H1 (cell line): ENCODE results near the gene LAT. TPM values are rescaled to one million over a fixed set of nuclear protein-coding genes. Genes with fewer than 3 reads are reported as not detected.

ENCODE experiments used
- CTCF ChIA-PET: fragments of 300-600 bp; sonication (Branson Sonifier 250); formaldehyde crosslinking; loops from one replicate; lab custom pipeline; 2021; ENCODE audit not compliant: partially characterized antibody; lab: Charles Lee
- POLR2A ChIA-PET: fragments of 300-600 bp; sonication (Branson Sonifier 250); formaldehyde crosslinking; loops from one replicate; lab custom pipeline; 2021; ENCODE audit warnings: inconsistent platforms; ENCODE audit not compliant: partially characterized antibody; lab: Charles Lee
- DNase-seq, 2 experiments: peaks; one replicate each; pipeline versions ENCODE4 v3.0.0 to v3.0.0-alpha.2; 2010 to 2022; ENCODE audit warnings: low spot score in 2 of 2, low read depth in 1 of 2, mixed read lengths in 1 of 2
- FAIRE-seq: peaks from 2 replicates; lab custom pipeline; 2011; peaks lifted over from hg19 to GRCh38; lab: Jason Lieb, UNC
- H2AFZ ChIP-seq: 2 replicates; pipeline ENCODE4 v1.8.1; 2012; ENCODE audit warnings: low read length, inconsistent platforms
- H2AK5ac ChIP-seq: 2 replicates; pipeline ENCODE4 v1.6.1; 2013; ENCODE audit warnings: low read depth, low read length
- H2BK120ac ChIP-seq: replicated peaks from 2 replicates; pipeline ENCODE3; 2013; ENCODE audit warnings: low read depth, low read length, inconsistent platforms
- H2BK12ac ChIP-seq: 2 replicates; pipeline ENCODE4 v1.6.1; 2013; ENCODE audit warnings: low read depth, low read length
- H2BK15ac ChIP-seq: 2 replicates; pipeline ENCODE4 v1.6.1; 2013; ENCODE audit warnings: low read length
- H2BK20ac ChIP-seq: 2 replicates; pipeline ENCODE4 v1.6.1; 2013; ENCODE audit warnings: low read length
- H2BK5ac ChIP-seq: 2 replicates; pipeline ENCODE4 v1.6.1; 2013; ENCODE audit warnings: low read depth, low read length
- H3K14ac ChIP-seq: 2 replicates; pipeline ENCODE4 v1.6.1; 2013; ENCODE audit warnings: inconsistent platforms; ENCODE audit not compliant: insufficient read length
- H3K18ac ChIP-seq: 2 replicates; pipeline ENCODE4 v1.6.1; 2013; ENCODE audit warnings: low read length; ENCODE audit errors: extremely low read depth
- H3K23ac ChIP-seq: 2 replicates; pipeline ENCODE4 v1.6.1; 2013; ENCODE audit warnings: inconsistent platforms; ENCODE audit not compliant: insufficient read length
- H3K23me2 ChIP-seq: 2 replicates; pipeline ENCODE4 v1.6.1; 2013; ENCODE audit warnings: low read depth, low read length
- H3K27ac ChIP-seq: 2 replicates; pipeline ENCODE4 v1.6.1; 2011; ENCODE audit warnings: low read depth, low read length, inconsistent platforms
- H3K27me3 ChIP-seq, 4 experiments: replicated peaks in 1 of 4; 1 replicate in 1 of 4; 2 replicates in 3 of 4; pipeline versions ENCODE4 v1.6.1 to v1.8.1; 2011 to 2013; ENCODE audit warnings: low read length in 3 of 4, mild to moderate bottlenecking in 3 of 4, inconsistent platforms in 2 of 4, mixed read lengths in 2 of 4, moderate library complexity in 1 of 4; ENCODE audit not compliant: control insufficient read depth in 3 of 4, insufficient read depth in 3 of 4; ENCODE audit errors: extremely low read depth in 1 of 4
- H3K36me3 ChIP-seq, 4 experiments: 2 replicates each; pipeline versions ENCODE4 v1.6.1 to v1.8.1; 2011 to 2013; ENCODE audit warnings: mild to moderate bottlenecking in 4 of 4, low read length in 3 of 4, moderate library complexity in 2 of 4, control low read depth in 1 of 4, inconsistent platforms in 1 of 4; ENCODE audit not compliant: insufficient read depth in 4 of 4, control insufficient read depth in 2 of 4
- H3K4ac ChIP-seq: replicated peaks from 2 replicates; pipeline ENCODE3; 2013; ENCODE audit warnings: low read length, low read depth, mixed read lengths, inconsistent platforms; ENCODE audit not compliant: insufficient read length
- H3K4me1 ChIP-seq, 4 experiments: replicated peaks in 1 of 4; 1 replicate in 1 of 4; 2 replicates in 3 of 4; pipeline versions ENCODE4 v1.6.1 to v1.8.1; 2011 to 2013; ENCODE audit warnings: low read length in 3 of 4, inconsistent platforms in 2 of 4, mixed read lengths in 1 of 4; ENCODE audit not compliant: insufficient read depth in 4 of 4, control insufficient read depth in 3 of 4
- H3K4me2 ChIP-seq, 2 experiments: 2 replicates each; pipeline versions ENCODE4 v1.6.1 to v1.8.1; 2011 to 2013; ENCODE audit warnings: low read depth in 2 of 2, low read length in 2 of 2, control low read depth in 1 of 2, inconsistent platforms in 1 of 2, mild to moderate bottlenecking in 1 of 2; ENCODE audit not compliant: insufficient read depth in 1 of 2
- H3K4me3 ChIP-seq, 4 experiments: fragments of 200-600, 300-600 bp in 1 of 4; sonication (generic), shearing (Covaris generic), sonication (Bioruptor Twin) in 1 of 4; 2 replicates each; pipeline versions ENCODE4 v1.5.1 to v1.8.1; 2011 to 2016; ENCODE audit warnings: low read length in 4 of 4, low read depth in 3 of 4, control low read depth in 2 of 4, inconsistent platforms in 2 of 4, mild to moderate bottlenecking in 2 of 4, mixed read lengths in 1 of 4, moderate library complexity in 1 of 4; ENCODE audit not compliant: insufficient read depth in 2 of 4; ENCODE audit errors: extremely low read depth in 1 of 4
- H3K56ac ChIP-seq: replicated peaks from 2 replicates; pipeline ENCODE3; 2013; ENCODE audit warnings: low read depth, mild to moderate bottlenecking, mixed read lengths, low read length, inconsistent platforms; ENCODE audit not compliant: insufficient read length
- H3K79me1 ChIP-seq: 2 replicates; pipeline ENCODE4 v1.6.1; 2013; ENCODE audit warnings: low read depth, low read length, control low read depth
- H3K79me2 ChIP-seq, 2 experiments: 2 replicates each; pipeline versions ENCODE4 v1.6.1 to v1.8.1; 2012 to 2013; ENCODE audit warnings: low read length in 2 of 2, mild to moderate bottlenecking in 2 of 2, inconsistent platforms in 1 of 2; ENCODE audit not compliant: insufficient read depth in 2 of 2, control insufficient read depth in 1 of 2
- H3K9ac ChIP-seq, 4 experiments: replicated peaks in 1 of 4; 1 replicate in 1 of 4; 2 replicates in 3 of 4; pipeline versions ENCODE4 v1.6.1 to v1.8.1; 2011 to 2013; ENCODE audit warnings: low read depth in 3 of 4, low read length in 3 of 4, control low read depth in 2 of 4, mild to moderate bottlenecking in 2 of 4, moderate library complexity in 2 of 4, inconsistent platforms in 1 of 4; ENCODE audit errors: extremely low read depth in 1 of 4
- H3K9me3 ChIP-seq, 2 experiments: 2 replicates each; pipeline versions ENCODE4 v1.6.1 to v1.8.1; 2012 to 2013; ENCODE audit warnings: mild to moderate bottlenecking in 2 of 2, moderate library complexity in 2 of 2, control low read depth in 1 of 2, inconsistent platforms in 1 of 2, low read depth in 1 of 2, low read length in 1 of 2, mixed read lengths in 1 of 2; ENCODE audit not compliant: insufficient read depth in 2 of 2
- H4K20me1 ChIP-seq, 2 experiments: replicated peaks in 1 of 2; 2 replicates each; pipeline versions ENCODE3 to v1.8.1; 2011 to 2013; ENCODE audit warnings: inconsistent platforms in 2 of 2, low read length in 2 of 2, mild to moderate bottlenecking in 1 of 2; ENCODE audit not compliant: insufficient read depth in 2 of 2, control insufficient read depth in 1 of 2
- H4K5ac ChIP-seq: 2 replicates; pipeline ENCODE4 v1.6.1; 2013; ENCODE audit warnings: low read length, low read depth, mixed read lengths, inconsistent platforms; ENCODE audit not compliant: insufficient read length
- H4K8ac ChIP-seq: 2 replicates; pipeline ENCODE4 v1.8.0; 2013; ENCODE audit warnings: mild to moderate bottlenecking, moderate library complexity, low read length, inconsistent platforms; ENCODE audit not compliant: insufficient read depth; ENCODE audit errors: extremely low read depth
- H4K91ac ChIP-seq: replicated peaks from 2 replicates; pipeline ENCODE3; 2013; ENCODE audit warnings: low read length, mixed read lengths, inconsistent platforms; ENCODE audit not compliant: insufficient read length
- ASH2L ChIP-seq: fragments of 200-600, 300-600 bp; sonication (generic); IDR thresholded peaks from one replicate; pipeline ENCODE4 v1.7.1; 2017; ENCODE audit warnings: low read length
- HDAC2 ChIP-seq, 2 experiments: fragments of 300-600 bp in 1 of 2; sonication (generic) in 1 of 2; IDR thresholded peaks; 2 replicates each; pipeline ENCODE4 v1.6.1; 2011 to 2012; ENCODE audit warnings: low read depth in 2 of 2, low read length in 2 of 2, mild to moderate bottlenecking in 2 of 2, moderate library complexity in 2 of 2, borderline replicate concordance in 1 of 2, inconsistent platforms in 1 of 2
- JUND ChIP-seq: IDR thresholded peaks from 2 replicates; pipeline ENCODE4 v1.6.1; 2011; ENCODE audit warnings: mild to moderate bottlenecking, improper control_type of control experiment, low read length
- KDM1A ChIP-seq: fragments of 200-600, 300-600 bp; sonication (generic); IDR thresholded peaks from 2 replicates; pipeline ENCODE4 v1.7.1; 2016; ENCODE audit warnings: mild to moderate bottlenecking, low read length, borderline replicate concordance
- MAFK ChIP-seq: IDR thresholded peaks from 2 replicates; pipeline ENCODE4 v1.6.1; 2012; ENCODE audit warnings: low read depth, mild to moderate bottlenecking, improper control_type of control experiment, low read length
- POLR2AphosphoS5 ChIP-seq: IDR thresholded peaks from 2 replicates; pipeline ENCODE4 v1.6.1; 2011; ENCODE audit warnings: low read depth, low read length
- POU5F1 ChIP-seq: IDR thresholded peaks from 2 replicates; pipeline ENCODE4 v1.6.1; 2011; ENCODE audit warnings: low read depth, mild to moderate bottlenecking, low read length, moderate library complexity
- RBBP5 ChIP-seq: IDR thresholded peaks from 2 replicates; pipeline ENCODE4 v1.7.1; 2012; ENCODE audit warnings: low read depth, mild to moderate bottlenecking, inconsistent platforms, low read length, moderate library complexity, borderline replicate concordance
- SRF ChIP-seq: IDR thresholded peaks from 2 replicates; pipeline ENCODE4 v1.6.1; 2011; ENCODE audit warnings: mild to moderate bottlenecking, low read depth, low read length, moderate library complexity
- WGBS, 2 experiments: shearing (Covaris generic) in 1 of 2; methylation state at CpG; one replicate each; pipeline versions ENCODE4 v1.1.6 to v1.1.7; 2013 to 2015; ENCODE audit warnings: low lambda C conversion rate in 2 of 2, mixed read lengths in 2 of 2, inconsistent platforms in 1 of 2, low coverage in 1 of 2, missing lambda C conversion rate in 1 of 2; ENCODE audit not compliant: insufficient replicate concordance in 2 of 2, insufficient coverage in 1 of 2, insufficient read length in 1 of 2; ENCODE audit errors: extremely low coverage in 1 of 2, missing lambda C conversion rate in 1 of 2; 5-methylcytosine and 5-hydroxymethylcytosine counted together
- polyA plus RNA-seq, 7 experiments: library from polyadenylated mRNA; depleted of rRNA in 3 of 7; stranded (reverse) in 5 of 7; unstranded in 2 of 7; fragments of >200 nt in 5 of 7; fragments of 200-250 nt in 2 of 7; gene quantifications; 1 replicate in 5 of 7; 2 replicates in 1 of 7; 4 replicates in 1 of 7; pipeline versions ENCODE4 v1.2.1 to v1.2.3, GENCODE V29; 2011 to 2013; ENCODE audit warnings: missing spikeins in 2 of 7, mixed read lengths in 2 of 7
- total RNA-seq: library from RNA; stranded (reverse); fragmentation: NEBNext Ultra II Directional; extraction: Animal tissue kit (Norgen Biotek cat#: 25700); gene quantifications from 2 replicates; pipeline ENCODE4 v1.2.1, GENCODE V29; 2021

LAT gene
- total and polyA plus RNA-seq, 2 of the 8 experiments (the other 6 are each of a cell fraction or from before 2014, with no cell fraction given) = 2.7 to 3.4 TPM

DNA sequence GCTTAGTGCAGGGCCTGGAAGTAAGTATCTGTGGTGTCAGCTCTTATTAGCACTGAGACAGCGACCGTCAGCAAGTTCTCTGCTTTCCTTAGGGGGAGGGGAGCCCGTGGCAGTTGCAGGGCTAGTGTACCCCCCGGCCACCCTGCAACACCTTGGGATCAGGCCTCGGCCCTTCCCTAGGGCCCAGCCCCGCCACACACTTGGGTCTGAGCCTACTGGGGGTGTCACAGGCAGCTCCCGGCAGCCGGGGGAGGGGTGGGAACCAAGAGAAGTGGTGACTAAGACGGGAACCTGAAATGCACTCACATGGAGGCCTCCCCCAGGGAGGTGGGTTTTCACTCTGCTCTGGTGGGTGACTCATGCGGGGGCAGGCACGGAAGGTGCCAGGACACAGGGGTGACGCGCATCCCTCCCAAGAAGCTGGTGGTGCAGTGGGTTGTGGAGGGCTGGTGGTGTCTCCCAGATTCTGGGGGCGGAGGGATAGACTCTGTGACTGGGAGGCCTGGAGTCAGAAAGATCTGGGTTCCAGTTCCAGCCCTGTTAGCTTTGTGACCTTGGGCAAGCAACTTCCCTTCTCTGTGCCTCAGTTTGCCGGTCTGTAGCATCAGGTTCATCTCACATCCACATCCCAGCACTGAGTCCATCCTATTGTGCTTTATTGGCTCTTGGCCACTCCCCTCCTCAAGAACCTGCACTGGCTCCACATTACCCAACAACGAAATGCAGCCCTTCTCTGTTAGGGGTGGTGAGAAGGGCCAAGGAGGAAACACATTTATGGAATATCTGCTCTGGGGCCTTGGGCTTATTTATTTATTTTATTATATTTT is 44.5 kb downstream of the LAT start:
- H2AFZ ChIP-seq = peak overlapping the region; percentile 68; the same call in 1 of the 2 replicates
- peak; percentile 23 to 58 for DNase-seq
- no peak overlapping the region for H3K27ac ChIP-seq
- ChIA-PET POLR2A (interaction anchor here (1.2 to 2.5 kb wide), 2 partner anchors 12 to 55 kb away, joined by 3 to 6 read pairs; partner anchors contain the start of gene SPNS1), CTCF (interaction anchor here (0.6 to 4.2 kb wide), 4 partner anchors 10 to 56 kb away, joined by 3 to 10 read pairs (median 3); no protein-coding TSS in a partner anchor)
- no peak overlapping the region for H3K9ac ChIP-seq
- H3K56ac ChIP-seq = no peak overlapping the region
- no peak for FAIRE-seq
- H2AK5ac ChIP-seq = no peak overlapping the region
- peak overlapping the region; percentile 3 to 48; a peak in 3 of 4 replicates for H3K4me2 ChIP-seq
- no peaks in the 10 kb centered on the region for H3K9me3 ChIP-seq
- H3K4me1 ChIP-seq = peaks cover 0 to 10% (median 5%) of the 10 kb centered on the region in 4 experiments; a peak in 6 of 7 replicates
- H4K8ac ChIP-seq = peak overlapping the region; percentile 62
- no peak overlapping the region for H3K14ac ChIP-seq
- H4K91ac ChIP-seq = no peak overlapping the region
- H3K36me3 ChIP-seq = no peaks in the 10 kb centered on the region
- H2BK15ac ChIP-seq = no peak overlapping the region
- H2BK12ac ChIP-seq = 0 out of 2 replicates have a peak overlapping the region, but pooled peaks have one; percentile 55
- peak overlapping the region; percentile 38; the same call in 1 of the 2 replicates for H3K18ac ChIP-seq
- H2BK5ac ChIP-seq = peak overlapping the region; percentile 22
- peak overlapping the region in 1 of 4 experiments; percentile 11; a peak in 1 of 8 replicates for H3K4me3 ChIP-seq
- no peaks in the 10 kb centered on the region for H3K27me3 ChIP-seq
- H3K79me2 ChIP-seq = no peaks in the 10 kb centered on the region
- H4K20me1 ChIP-seq = no peaks in the 10 kb centered on the region
- no peak overlapping the region for H4K5ac ChIP-seq
- H3K79me1 ChIP-seq = no peaks in the 10 kb centered on the region
- no peak overlapping the region for H2BK120ac ChIP-seq
- TF ChIP-seq JUND (peak; percentile 73), MAFK (peak; percentile 16; the same call in 1 of the 2 replicates), RBBP5 (0 out of 2 replicates have a peak, but pooled peaks have one; percentile 88), ASH2L (peak; percentile 86), HDAC2 (IDR thresholded peaks at IDR 0.05; ENCODE audit: borderline replicate concordance in 1 of 2, low read depth in 2 of 2, low read length in 2 of 2) (peak in 1 of 2 experiments; percentile 93; a peak in 1 of 4 replicates), POLR2AphosphoS5 (no peak), POU5F1 (no peak), KDM1A (peak; percentile 93), SRF (no peak)
- WGBS, 2 experiments = 68% methylated on average over 11 of the region's 16 CpGs; no CpG with 5 or more reads in 1 of the 2 experiments
- H3K23ac ChIP-seq = no peak overlapping the region
- H3K23me2 ChIP-seq = peaks cover 2% of the 10 kb centered on the region; the same call in 1 of the 2 replicates
- H3K4ac ChIP-seq = no peak overlapping the region
- H2BK20ac ChIP-seq = peak overlapping the region; percentile 62; the same call in 1 of the 2 replicates
